OCI-LY7 (cell line): ENCODE data around the gene ZNF775.

Source experiments
- CTCF ChIP-seq: fragments of 200-600 bp; sonication (generic); conservative IDR thresholded peaks from 2 replicates; pipeline ENCODE4 v1.5.1; 2014; ENCODE audit warnings: mild to moderate bottlenecking, antibody characterized with exemption, low read length, moderate library complexity, mixed read lengths
- EZH2phosphoT487 ChIP-seq: fragments of 200-600 bp; sonication (generic); IDR thresholded peaks from 2 replicates; pipeline ENCODE4 v1.6.1; 2018; ENCODE audit warnings: low read depth, borderline replicate concordance, mild to moderate bottlenecking, mixed run types, antibody characterized with exemption, low read length, moderate library complexity, mixed read lengths

GRCh38 chr7:150403376-150404171 is 24.4 kb downstream of the ZNF775 start:
- TF ChIP-seq EZH2phosphoT487 (no peak), CTCF (no peak)
